HCT116 (cell line): Measurements from ENCODE around the gene HOXC11. TPM values are rescaled to one million over a fixed set of nuclear protein-coding genes. Genes with fewer than 3 reads are reported as not detected.

ENCODE experiments used
- ATAC-seq: fragments of 200-7000 bp; cut with Tn5 transposase; 2 replicates; pipeline ENCODE4 v1.9.1; 2020; ENCODE audit warnings: mild to moderate bottlenecking, moderate library complexity
- BruUV-seq: library from RNA; stranded (reverse); fragments of 400-500 nt; replicated peaks from 2 replicates; lab custom pipeline; 2021; lab: Mats Ljungman, UMichigan
- CTCF ChIA-PET: fragments of 300-600 bp; sonication (Branson Sonifier 250); formaldehyde crosslinking; loops from one replicate; lab custom pipeline; 2021; ENCODE audit warnings: antibody characterized with exemption; lab: Charles Lee
- POLR2A ChIA-PET: fragments of 300-600, 350-600 bp; sonication (Branson Sonifier 250); formaldehyde crosslinking; loops from one replicate; lab custom pipeline; 2021; ENCODE audit warnings: antibody characterized with exemption; lab: Charles Lee
- RAD21 ChIA-PET, 2 experiments: fragments of 300-600 bp; sonication (Branson Sonifier 250); formaldehyde crosslinking; loops; one replicate each; lab custom pipeline; 2023; ENCODE audit warnings: low total read pairs in 2 of 2; ENCODE audit not compliant: uncharacterized antibody in 2 of 2, unreplicated experiment in 2 of 2, low non-redundant PET in 1 of 2; lab: Charles Lee
- DNase-seq: peaks from one replicate; pipeline ENCODE4 v3.0.0-alpha.2; 2010; ENCODE audit warnings: low read depth, low spot score
- H2AFZ ChIP-seq: fragments of 200-600 bp; shearing (Covaris generic), sonication (generic); 2 replicates; pipeline ENCODE4 v1.6.1; 2017; ENCODE audit warnings: low read depth, mixed run types, mixed read lengths, antibody characterized with exemption, low read length; ENCODE audit not compliant: poor library complexity, severe bottlenecking
- H3K27ac ChIP-seq: 2 replicates; pipeline ENCODE4 v1.5.1; 2012; ENCODE audit warnings: low read depth, low read length
- H3K27me3 ChIP-seq: fragments of 200-600 bp; sonication (generic); 2 replicates; pipeline ENCODE4 v1.6.1; 2016; ENCODE audit warnings: mixed run types, low read length, mixed read lengths; ENCODE audit not compliant: insufficient read depth
- H3K36me3 ChIP-seq, 2 experiments: fragments of 200-500 bp in 1 of 2; fragments of 200-600 bp in 1 of 2; sonication (Bioruptor generic) in 1 of 2; sonication (generic) in 1 of 2; 2 replicates each; pipeline versions ENCODE4 v1.5.1 to v1.6.1; 2014 to 2016; ENCODE audit warnings: low read length in 2 of 2, inconsistent platforms in 1 of 2, mixed read lengths in 1 of 2, mixed run types in 1 of 2; ENCODE audit not compliant: insufficient read depth in 2 of 2, control insufficient read depth in 1 of 2
- H3K4me1 ChIP-seq, 2 experiments: fragments of 200-600 bp in 1 of 2; sonication (generic) in 1 of 2; 2 replicates each; pipeline versions ENCODE4 v1.5.1 to v1.6.1; 2012 to 2017; ENCODE audit warnings: low read length in 2 of 2, inconsistent platforms in 1 of 2, mild to moderate bottlenecking in 1 of 2, mixed read lengths in 1 of 2, mixed run types in 1 of 2, moderate library complexity in 1 of 2; ENCODE audit not compliant: insufficient read depth in 2 of 2, control insufficient read depth in 1 of 2
- H3K4me2 ChIP-seq: fragments of 200-600 bp; sonication (generic); 2 replicates; pipeline ENCODE4 v1.6.1; 2017; ENCODE audit warnings: mixed run types, low read length, mixed read lengths
- H3K4me3 ChIP-seq, 2 experiments: fragments of 200-600 bp in 1 of 2; sonication (generic) in 1 of 2; replicated peaks in 1 of 2; 2 replicates each; pipeline ENCODE4 v1.5.1; 2011 to 2016; ENCODE audit warnings: low read length in 2 of 2, control low read depth in 1 of 2, low read depth in 1 of 2, mild to moderate bottlenecking in 1 of 2, mixed read lengths in 1 of 2, mixed run types in 1 of 2
- H3K79me2 ChIP-seq: fragments of 200-600 bp; sonication (generic); 2 replicates; pipeline ENCODE4 v1.6.1; 2017; ENCODE audit warnings: mild to moderate bottlenecking, mixed run types, low read length, moderate library complexity, mixed read lengths; ENCODE audit not compliant: insufficient read depth
- H3K9ac ChIP-seq: fragments of 200-600 bp; sonication (generic); 2 replicates; pipeline ENCODE4 v1.6.1; 2016; ENCODE audit warnings: low read length, mixed read lengths
- H3K9me2 ChIP-seq: fragments of 200-600 bp; sonication (generic), shearing (Covaris generic); 2 replicates; pipeline ENCODE4 v1.6.1; 2017; ENCODE audit warnings: mixed run types, mild to moderate bottlenecking, moderate library complexity; ENCODE audit not compliant: insufficient read depth
- H3K9me3 ChIP-seq, 2 experiments: fragments of 200-500 bp in 1 of 2; fragments of 200-600 bp in 1 of 2; sonication (Bioruptor generic) in 1 of 2; sonication (generic) in 1 of 2; 2 replicates each; pipeline ENCODE4 v1.6.1; 2014 to 2017; ENCODE audit warnings: low read length in 2 of 2, mixed read lengths in 2 of 2, inconsistent platforms in 1 of 2, low read depth in 1 of 2, mild to moderate bottlenecking in 1 of 2, mixed run types in 1 of 2, moderate library complexity in 1 of 2; ENCODE audit not compliant: control insufficient read depth in 1 of 2, insufficient read depth in 1 of 2
- H4K20me1 ChIP-seq: fragments of 200-600 bp; sonication (generic), shearing (Covaris generic); 2 replicates; pipeline ENCODE4 v1.6.1; 2017; ENCODE audit warnings: mixed run types, mild to moderate bottlenecking, moderate library complexity; ENCODE audit not compliant: insufficient read depth
- CBX3 ChIP-seq: IDR thresholded peaks from 2 replicates; pipeline ENCODE4 v1.6.1; 2012; ENCODE audit warnings: low read depth
- EGR1 ChIP-seq: IDR thresholded peaks from 2 replicates; pipeline ENCODE4 v1.6.1; 2012; ENCODE audit warnings: low read depth
- ELF1 ChIP-seq: IDR thresholded peaks from 2 replicates; pipeline ENCODE4 v1.6.1; 2012; ENCODE audit warnings: low read depth, borderline replicate concordance
- EZH2phosphoT487 ChIP-seq: fragments of 200-600 bp; IDR thresholded peaks from 2 replicates; pipeline ENCODE4 v1.6.1; 2018; ENCODE audit warnings: antibody characterized with exemption, borderline replicate concordance
- FOSL1 ChIP-seq: IDR thresholded peaks from 2 replicates; pipeline ENCODE4 v1.6.1; 2012; ENCODE audit warnings: low read depth
- POLR2A ChIP-seq: IDR thresholded peaks from 2 replicates; pipeline ENCODE4 v1.7.0; 2011; ENCODE audit warnings: borderline replicate concordance; ENCODE audit not compliant: insufficient read depth, insufficient read length; ENCODE audit errors: extremely low read depth
- RAD21 ChIP-seq: IDR thresholded peaks from 2 replicates; pipeline ENCODE4 v1.6.1; 2012; ENCODE audit warnings: low read depth, mild to moderate bottlenecking
- REST ChIP-seq: IDR thresholded peaks from 2 replicates; pipeline ENCODE4 v1.6.1; 2012; ENCODE audit warnings: low read depth
- SIN3A ChIP-seq: IDR thresholded peaks from 2 replicates; pipeline ENCODE4 v1.6.1; 2012; ENCODE audit warnings: low read depth
- intact Hi-C: fragments of 100-400 bp; cut with micrococcal nuclease; formaldehyde crosslinking; loops from 2 replicates; pipeline ENCODE4 v1.10.0; 2022
- total RNA-seq: library from RNA; stranded (reverse); gene quantifications from one replicate; pipeline ENCODE4 v1.2.1, GENCODE V29; 2021; ENCODE audit not compliant: unreplicated experiment

The HOXC11 gene
- total RNA-seq, 1 experiment from 2014 or later = 0.22 TPM

GRCh38 chr12:53955776-53956250, 17.1 kb upstream of the HOXC11 start (continued):
- TF ChIP-seq REST = no peak

- no peaks in the 10 kb centered on the region for H3K9me3 ChIP-seq
- intact Hi-C loops = no loop called here
- H3K9ac ChIP-seq = no peak overlapping the region
- RAD21 ChIA-PET = no interaction called here
- no peak for DNase-seq
- TF ChIP-seq EGR1 (no peak), FOSL1 (no peak), SIN3A (no peak), RAD21 (no peak), CBX3 (no peak), POLR2A (no peak), ELF1 (no peak), EZH2phosphoT487 (no peak)
- H3K4me2 ChIP-seq = no peak overlapping the region
- H3K4me1 ChIP-seq = peaks cover 12 to 15% of the 10 kb centered on the region in 2 experiments
- H3K4me3 ChIP-seq = no peak overlapping the region
- BruUV-seq = no TSS peak
- POLR2A ChIA-PET = no interaction called here
- H4K20me1 ChIP-seq = no peaks in the 10 kb centered on the region
- H3K27ac ChIP-seq = no peak overlapping the region
- H3K79me2 ChIP-seq = no peaks in the 10 kb centered on the region
- H3K36me3 ChIP-seq = no peaks in the 10 kb centered on the region
- CTCF ChIA-PET = no interaction called here
- no peak overlapping the region for H2AFZ ChIP-seq
- no peaks in the 10 kb centered on the region for H3K9me2 ChIP-seq
- ATAC-seq = no peak
- H3K27me3 ChIP-seq = no peaks in the 10 kb centered on the region
These were observed 16.6 kb upstream of the HOXC11 start for GRCh38 chr12:53956251-53956887.
